Measurements from ENCODE around the gene U2SURP.

DNA sequence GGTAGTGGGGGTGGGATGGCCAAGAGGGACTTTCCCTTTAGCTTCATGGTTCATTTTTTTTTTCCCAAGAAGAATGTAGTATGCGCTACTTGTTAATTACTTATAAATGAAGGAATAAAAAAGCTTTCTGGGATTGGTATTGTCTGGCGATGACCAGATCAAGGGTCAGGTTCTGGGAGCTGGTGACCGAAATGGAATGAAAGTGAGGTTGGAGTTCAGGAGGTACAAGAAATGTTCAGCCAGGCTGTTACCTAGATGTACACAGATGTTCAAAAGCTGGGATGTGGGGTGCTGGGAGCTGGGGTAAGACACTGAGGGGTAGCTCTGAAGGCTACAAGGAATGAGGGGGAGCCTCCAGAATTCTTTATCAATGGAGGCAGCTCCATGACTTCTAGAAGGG, 17.1 kb upstream of the U2SURP start:
- TF ChIP-seq, protein P1, sequence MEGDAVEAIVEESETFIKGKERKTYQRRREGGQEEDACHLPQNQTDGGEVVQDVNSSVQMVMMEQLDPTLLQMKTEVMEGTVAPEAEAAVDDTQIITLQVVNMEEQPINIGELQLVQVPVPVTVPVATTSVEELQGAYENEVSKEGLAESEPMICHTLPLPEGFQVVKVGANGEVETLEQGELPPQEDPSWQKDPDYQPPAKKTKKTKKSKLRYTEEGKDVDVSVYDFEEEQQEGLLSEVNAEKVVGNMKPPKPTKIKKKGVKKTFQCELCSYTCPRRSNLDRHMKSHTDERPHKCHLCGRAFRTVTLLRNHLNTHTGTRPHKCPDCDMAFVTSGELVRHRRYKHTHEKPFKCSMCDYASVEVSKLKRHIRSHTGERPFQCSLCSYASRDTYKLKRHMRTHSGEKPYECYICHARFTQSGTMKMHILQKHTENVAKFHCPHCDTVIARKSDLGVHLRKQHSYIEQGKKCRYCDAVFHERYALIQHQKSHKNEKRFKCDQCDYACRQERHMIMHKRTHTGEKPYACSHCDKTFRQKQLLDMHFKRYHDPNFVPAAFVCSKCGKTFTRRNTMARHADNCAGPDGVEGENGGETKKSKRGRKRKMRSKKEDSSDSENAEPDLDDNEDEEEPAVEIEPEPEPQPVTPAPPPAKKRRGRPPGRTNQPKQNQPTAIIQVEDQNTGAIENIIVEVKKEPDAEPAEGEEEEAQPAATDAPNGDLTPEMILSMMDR (IDR thresholded peaks at IDR 0.05), result no peak
- no peak for TF ChIP-seq POLR2AphosphoS5 (IDR thresholded peaks at IDR 0.05)

Measured in upper lobe of left lung (tissue), 4 donors.